Smooth muscle cell (in vitro differentiated cells): ENCODE data around the gene ASPSCR1. TPM values are rescaled to one million over a fixed set of nuclear protein-coding genes. Genes with fewer than 3 reads are reported as not detected.
A peak's percentile ranks its signal among the peaks of the same experiment; 100 is the strongest.

Experiments
- DNase-seq: peaks from one replicate; lab custom pipeline; 2025; ENCODE audit not compliant: unreplicated experiment; lab: John Stamatoyannopoulos, UW
- H2AFZ ChIP-seq: fragments of 200-600 bp; sonication (generic); 2 replicates; pipeline ENCODE4 v1.6.0; 2016; ENCODE audit warnings: antibody characterized with exemption, low read depth, mild to moderate bottlenecking
- H3F3A ChIP-seq: fragments of 200-600 bp; sonication (generic); 2 replicates; pipeline ENCODE4 v1.6.0; 2017; ENCODE audit warnings: antibody characterized with exemption, low read depth
- H3K27ac ChIP-seq: fragments of 200-600 bp; sonication (generic); 2 replicates; pipeline ENCODE4 v1.5.1; 2016; ENCODE audit warnings: low read depth, mild to moderate bottlenecking
- H3K27me3 ChIP-seq: fragments of 200-600 bp; sonication (generic); 2 replicates; pipeline ENCODE4 v1.6.1; 2016; ENCODE audit warnings: low read depth, mild to moderate bottlenecking
- H3K36me3 ChIP-seq: fragments of 200-600 bp; sonication (generic); 2 replicates; pipeline ENCODE4 v1.5.1; 2016; ENCODE audit warnings: low read depth
- H3K4me1 ChIP-seq: fragments of 200-600 bp; sonication (generic); 2 replicates; pipeline ENCODE4 v1.5.1; 2016; ENCODE audit warnings: low read depth
- H3K4me2 ChIP-seq: fragments of 200-600 bp; sonication (generic); 2 replicates; pipeline ENCODE4 v1.6.0; 2016; ENCODE audit warnings: mild to moderate bottlenecking
- H3K4me3 ChIP-seq: fragments of 200-600 bp; sonication (generic); 2 replicates; pipeline ENCODE4 v1.5.1; 2016; ENCODE audit warnings: mild to moderate bottlenecking
- H3K79me2 ChIP-seq: fragments of 200-600 bp; sonication (generic); 2 replicates; pipeline ENCODE4 v1.6.0; 2016; ENCODE audit warnings: low read depth, mild to moderate bottlenecking
- H3K9ac ChIP-seq: fragments of 200-600 bp; sonication (generic); 2 replicates; pipeline ENCODE4 v1.6.0; 2016; ENCODE audit warnings: low read depth
- H3K9me3 ChIP-seq: fragments of 200-600 bp; sonication (generic); replicated peaks from 2 replicates; pipeline ENCODE4 v1.5.1; 2016; ENCODE audit warnings: low read depth
- H4K20me1 ChIP-seq: fragments of 200-600 bp; sonication (generic); 2 replicates; pipeline ENCODE4 v1.6.0; 2016; ENCODE audit warnings: low read depth
- CTCF ChIP-seq: fragments of 200-600 bp; sonication (generic); IDR thresholded peaks from 2 replicates; pipeline ENCODE4 v1.5.1; 2017; ENCODE audit warnings: borderline replicate concordance, mild to moderate bottlenecking, antibody characterized with exemption; ENCODE audit not compliant: insufficient read depth, poor library complexity, severe bottlenecking
- WGBS: methylation state at CpG from one replicate; pipeline ENCODE4 v1.1.7; 2016; ENCODE audit warnings: low lambda C conversion rate; 5-methylcytosine and 5-hydroxymethylcytosine counted together
- polyA plus RNA-seq: library from polyadenylated mRNA; unstranded; fragments of >200 nt; fragmentation: Nextera tagmentation; extraction: Ambion mirVana; gene quantifications from 2 replicates; pipeline ENCODE4 v1.2.1, GENCODE V29; 2016
- total RNA-seq: library from RNA; depleted of rRNA; stranded (reverse); fragments of >200 nt; gene quantifications from 2 replicates; pipeline ENCODE4 v1.2.3, GENCODE V29; 2014

ASPSCR1 gene
- total and polyA plus RNA-seq, 2 experiments from 2014 or later = 28.4 to 44.0 TPM

GRCh38 chr17:82034371-82035011, 57.1 kb downstream of the ASPSCR1 start:
- no peaks in the 10 kb centered on the region for H4K20me1 ChIP-seq
- H3K9ac ChIP-seq = no peak overlapping the region
- H3F3A ChIP-seq = peaks cover 6% of the 10 kb centered on the region
- H3K9me3 ChIP-seq = no peaks in the 10 kb centered on the region
- no peak overlapping the region for H3K4me3 ChIP-seq
- TF ChIP-seq CTCF = no peak
- H3K27me3 ChIP-seq = no peaks in the 10 kb centered on the region
- 86% methylated on average over 23 of the region's 23 CpGs for WGBS
- no peak overlapping the region for H3K27ac ChIP-seq
- no peak for DNase-seq
- H2AFZ ChIP-seq = no peak overlapping the region
- peaks cover 6% of the 10 kb centered on the region for H3K4me1 ChIP-seq
- H3K36me3 ChIP-seq = no peaks in the 10 kb centered on the region
- no peak overlapping the region for H3K4me2 ChIP-seq
- no peaks in the 10 kb centered on the region for H3K79me2 ChIP-seq

GRCh38 chr17:82035488-82035887, 58.1 kb downstream of the ASPSCR1 start:
- Histone ChIP-seq H3K4me3 (no peak overlapping the region), H3K27me3 (no peaks in the 10 kb centered on the region), H3K36me3 (no peaks in the 10 kb centered on the region), H3K79me2 (no peaks in the 10 kb centered on the region), H3K9ac (no peak overlapping the region), H3F3A (peaks cover 6% of the 10 kb centered on the region), H3K4me1 (peaks cover 6% of the 10 kb centered on the region), H3K4me2 (no peak overlapping the region), H2AFZ (no peak overlapping the region), H3K27ac (no peak overlapping the region), H3K9me3 (no peaks in the 10 kb centered on the region), H4K20me1 (no peaks in the 10 kb centered on the region)
- TF ChIP-seq CTCF = no peak
- 86% methylated on average over 8 of the region's 8 CpGs for WGBS
- DNase-seq = no peak

GRCh38 chr17:82035956-82036633, 58.7 kb downstream of the ASPSCR1 start:
- Histone ChIP-seq H2AFZ (no peak overlapping the region), H3K27me3 (no peaks in the 10 kb centered on the region), H4K20me1 (no peaks in the 10 kb centered on the region), H3F3A (peaks cover 6% of the 10 kb centered on the region), H3K36me3 (no peaks in the 10 kb centered on the region), H3K4me1 (peaks cover 6% of the 10 kb centered on the region), H3K4me3 (peak overlapping the region; percentile 60), H3K9me3 (no peaks in the 10 kb centered on the region), H3K9ac (no peak overlapping the region), H3K27ac (no peak overlapping the region), H3K4me2 (peak overlapping the region; percentile 94), H3K79me2 (no peaks in the 10 kb centered on the region)
- WGBS = 95% methylated on average over 14 of the region's 20 CpGs
- TF ChIP-seq CTCF = no peak
- no peak for DNase-seq
